Karpas-422 (cell line): ENCODE data around the gene TMEM223. TPM values are rescaled to one million over a fixed set of nuclear protein-coding genes. Genes with fewer than 3 reads are reported as not detected.
"Not testable (repeated sequence)": the region's sequence is repeated elsewhere in the genome, so short reads cannot be mapped to it uniquely, and the experiment has no call there.

ENCODE experiments used
- DNase-seq: peaks from one replicate; pipeline ENCODE4 v3.0.0-alpha.2; 2015
- H2AFZ ChIP-seq: fragments of 200-600 bp; sonication (generic); 2 replicates; pipeline ENCODE4 v1.6.1; 2014; ENCODE audit warnings: antibody characterized with exemption, low read length, mixed read lengths
- H3K27ac ChIP-seq: fragments of 200-600 bp; sonication (generic); 2 replicates; pipeline ENCODE4 v1.5.1; 2014; ENCODE audit warnings: mild to moderate bottlenecking, low read length, moderate library complexity
- H3K27me3 ChIP-seq: fragments of 200-600 bp; sonication (generic); 2 replicates; pipeline ENCODE4 v1.6.1; 2014; ENCODE audit warnings: low read length, mixed read lengths
- H3K36me3 ChIP-seq: fragments of 200-600 bp; sonication (generic); 2 replicates; pipeline ENCODE4 v1.6.1; 2014; ENCODE audit warnings: low read length, mixed read lengths; ENCODE audit not compliant: insufficient read depth
- H3K4me1 ChIP-seq: fragments of 200-600 bp; sonication (generic); 2 replicates; pipeline ENCODE4 v1.6.1; 2014; ENCODE audit warnings: mild to moderate bottlenecking, low read length, mixed read lengths
- H3K4me2 ChIP-seq: fragments of 200-600 bp; sonication (generic); 2 replicates; pipeline ENCODE4 v1.6.1; 2014; ENCODE audit warnings: low read length, low read depth, mild to moderate bottlenecking; ENCODE audit not compliant: poor library complexity, severe bottlenecking
- H3K4me3 ChIP-seq: fragments of 200-600 bp; sonication (generic); 2 replicates; pipeline ENCODE4 v1.5.1; 2014; ENCODE audit warnings: mild to moderate bottlenecking, antibody characterized with exemption, low read length, mixed read lengths
- H3K79me2 ChIP-seq: fragments of 200-600 bp; sonication (generic); 2 replicates; pipeline ENCODE4 v1.6.1; 2014; ENCODE audit warnings: mild to moderate bottlenecking, low read length, mixed read lengths
- H3K9ac ChIP-seq: fragments of 200-600 bp; sonication (generic); 2 replicates; pipeline ENCODE4 v1.6.0; 2014; ENCODE audit warnings: low read length
- H3K9me2 ChIP-seq: fragments of 200-600 bp; sonication (generic), shearing (Covaris generic); replicated peaks from 2 replicates; pipeline ENCODE4 v1.6.0; 2014; ENCODE audit warnings: mild to moderate bottlenecking, low read length, moderate library complexity; ENCODE audit not compliant: insufficient read depth
- H3K9me3 ChIP-seq: fragments of 300-700, 200-600 bp; sonication (generic); 2 replicates; pipeline ENCODE4 v1.6.1; 2014; ENCODE audit warnings: low read length, mixed read lengths
- H4K20me1 ChIP-seq: fragments of 200-600 bp; sonication (generic); 2 replicates; pipeline ENCODE4 v1.6.1; 2014; ENCODE audit warnings: mild to moderate bottlenecking, antibody characterized with exemption, low read length, low read depth; ENCODE audit not compliant: insufficient read depth
- total RNA-seq: library from RNA; depleted of rRNA; stranded (reverse); fragments of >200 nt; shearing (Covaris generic); gene quantifications from 2 replicates; pipeline ENCODE4 v1.2.3, GENCODE V29; 2014; ENCODE audit warnings: low replicate concordance

Gene TMEM223
- total RNA-seq, 1 experiment from 2014 or later = 22.2 TPM

GRCh38 chr11:62830904-62831519 lies 39.2 kb upstream of the TMEM223 start:
- H3K79me2 ChIP-seq = peaks cover 31% of the 10 kb centered on the region
- peak overlapping the region; percentile 95 for H3K4me3 ChIP-seq
- 0 out of 2 replicates have a peak overlapping the region, but pooled peaks have one; percentile 44 for H3K27ac ChIP-seq
- peaks cover 17% of the 10 kb centered on the region for H3K36me3 ChIP-seq
- H2AFZ ChIP-seq = peak overlapping the region; percentile 70; the same call in 1 of the 2 replicates
- H3K4me1 ChIP-seq = peaks cover 25% of the 10 kb centered on the region
- peaks cover 4% of the 10 kb centered on the region; the same call in 1 of the 2 replicates for H4K20me1 ChIP-seq
- peak overlapping the region; percentile 91 for H3K4me2 ChIP-seq
- H3K9me3 ChIP-seq = no peaks in the 10 kb centered on the region
- H3K9ac ChIP-seq = peak overlapping the region; percentile 92
- DNase-seq = no peak
- H3K27me3 ChIP-seq = no peaks in the 10 kb centered on the region
- no peaks in the 10 kb centered on the region for H3K9me2 ChIP-seq

GRCh38 chr11:62828130-62828529 lies 36.3 kb upstream of the TMEM223 start:
- H3K36me3 ChIP-seq, H2AFZ ChIP-seq, H3K9me3 ChIP-seq, H3K9me2 ChIP-seq, H3K9ac ChIP-seq, H3K27ac ChIP-seq, H4K20me1 ChIP-seq, H3K4me2 ChIP-seq, H3K27me3 ChIP-seq, H3K4me3 ChIP-seq, DNase-seq: not testable (repeated sequence)
- Histone ChIP-seq H3K4me1 (peaks cover 18% of the 10 kb centered on the region), H3K79me2 (peaks cover 28% of the 10 kb centered on the region)

DNA sequence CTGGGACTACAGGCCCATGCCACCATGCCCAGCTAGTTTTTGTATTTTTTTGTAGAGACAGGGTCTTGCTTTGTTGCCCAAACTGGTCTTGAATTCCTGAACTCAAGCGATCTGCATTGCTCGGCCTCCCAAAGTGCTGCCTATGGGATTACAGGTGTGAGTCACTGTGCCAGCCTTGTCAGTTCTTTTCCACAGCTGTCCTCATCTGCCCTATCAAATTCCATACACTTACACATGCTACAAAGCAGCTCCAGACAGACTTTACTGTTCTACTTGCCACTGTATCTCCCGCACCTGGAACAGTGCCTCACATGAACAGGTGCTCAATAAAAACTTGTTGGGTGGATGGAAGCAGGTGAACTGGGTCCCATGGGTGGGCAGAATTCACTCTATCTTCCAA lies 31.9 kb upstream of the TMEM223 start:
- H3K9me2 ChIP-seq = no peaks in the 10 kb centered on the region
- no peak overlapping the region for H2AFZ ChIP-seq
- H4K20me1 ChIP-seq = no peaks in the 10 kb centered on the region
- no peaks in the 10 kb centered on the region for H3K9me3 ChIP-seq
- peaks cover 10% of the 10 kb centered on the region; the same call in 1 of the 2 replicates for H3K36me3 ChIP-seq
- no peak overlapping the region for H3K9ac ChIP-seq
- DNase-seq = no peak
- no peak overlapping the region for H3K4me3 ChIP-seq
- H3K4me2 ChIP-seq = no peak overlapping the region
- H3K79me2 ChIP-seq = peaks cover 7% of the 10 kb centered on the region
- H3K27me3 ChIP-seq = no peaks in the 10 kb centered on the region
- H3K27ac ChIP-seq = no peak overlapping the region
- no peaks in the 10 kb centered on the region for H3K4me1 ChIP-seq

DNA sequence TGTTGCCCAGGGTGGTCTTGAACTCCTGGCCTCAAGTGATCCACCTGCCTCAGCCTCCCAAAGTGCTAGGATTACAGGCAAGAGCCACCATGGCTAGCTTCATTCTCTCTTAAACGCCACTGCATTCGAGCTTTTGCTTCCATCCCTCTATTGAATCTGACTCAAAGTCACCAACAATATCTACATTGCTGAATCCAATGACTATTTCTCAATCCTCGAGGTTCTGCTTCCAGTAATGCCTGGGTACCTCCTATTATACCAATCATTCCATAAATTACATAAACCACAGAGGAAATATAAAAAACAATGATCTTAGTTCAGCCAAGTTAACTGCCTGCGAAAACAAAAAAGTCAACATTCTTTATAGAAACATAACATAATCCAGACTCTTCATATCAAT lies 25.3 kb upstream of the TMEM223 start:
- no peak overlapping the region for H3K4me3 ChIP-seq
- H3K4me2 ChIP-seq = no peak overlapping the region
- no peak overlapping the region for H3K27ac ChIP-seq
- no peaks in the 10 kb centered on the region for H4K20me1 ChIP-seq
- H3K79me2 ChIP-seq = no peaks in the 10 kb centered on the region
- no peak overlapping the region for H2AFZ ChIP-seq
- no peaks in the 10 kb centered on the region for H3K4me1 ChIP-seq
- H3K27me3 ChIP-seq = no peaks in the 10 kb centered on the region
- H3K36me3 ChIP-seq = no peaks in the 10 kb centered on the region
- H3K9me3 ChIP-seq = no peaks in the 10 kb centered on the region
- no peak for DNase-seq
- H3K9me2 ChIP-seq = no peaks in the 10 kb centered on the region
- no peak overlapping the region for H3K9ac ChIP-seq

DNA sequence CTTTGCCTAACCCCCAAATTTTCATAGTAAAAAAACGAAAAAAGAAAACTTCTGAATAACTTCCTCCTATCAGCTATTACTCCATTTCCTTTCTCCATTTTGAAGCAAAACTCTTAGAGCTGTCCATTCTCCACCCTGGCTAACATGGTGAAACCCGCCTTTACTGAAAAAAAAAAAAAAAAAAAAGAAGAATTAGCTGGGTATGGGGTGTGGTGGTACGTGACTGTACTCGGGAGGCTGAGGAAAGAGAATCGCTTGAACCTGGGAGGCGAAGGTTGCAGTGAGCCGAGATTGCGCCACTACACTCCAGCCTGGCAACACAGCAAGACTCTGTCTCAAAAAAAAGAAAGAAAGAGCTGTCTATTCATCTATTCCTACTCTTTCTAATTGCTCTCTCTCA lies 24.8 kb upstream of the TMEM223 start:
- no peak overlapping the region for H3K9ac ChIP-seq
- no peaks in the 10 kb centered on the region for H3K79me2 ChIP-seq
- no peak overlapping the region for H3K4me2 ChIP-seq
- no peak overlapping the region for H2AFZ ChIP-seq
- H3K27me3 ChIP-seq = no peaks in the 10 kb centered on the region
- DNase-seq = no peak
- H3K9me2 ChIP-seq = no peaks in the 10 kb centered on the region
- no peaks in the 10 kb centered on the region for H3K4me1 ChIP-seq
- H3K36me3 ChIP-seq = no peaks in the 10 kb centered on the region
- no peak overlapping the region for H3K4me3 ChIP-seq
- H4K20me1 ChIP-seq = no peaks in the 10 kb centered on the region
- H3K9me3 ChIP-seq = no peaks in the 10 kb centered on the region
- no peak overlapping the region for H3K27ac ChIP-seq

- Histone ChIP-seq H2AFZ (no peak overlapping the region), H3K9me2 (no peaks in the 10 kb centered on the region), H3K9ac (no peak overlapping the region), H3K79me2 (no peaks in the 10 kb centered on the region), H3K27ac (no peak overlapping the region), H3K4me1 (peaks cover 13% of the 10 kb centered on the region), H3K4me3 (no peak overlapping the region), H3K27me3 (no peaks in the 10 kb centered on the region), H4K20me1 (no peaks in the 10 kb centered on the region), H3K36me3 (no peaks in the 10 kb centered on the region), H3K4me2 (no peak overlapping the region), H3K9me3 (no peaks in the 10 kb centered on the region)
- no peak for DNase-seq
Measured at GRCh38 chr11:62811659-62812058, 19.9 kb upstream of the TMEM223 start.

DNA sequence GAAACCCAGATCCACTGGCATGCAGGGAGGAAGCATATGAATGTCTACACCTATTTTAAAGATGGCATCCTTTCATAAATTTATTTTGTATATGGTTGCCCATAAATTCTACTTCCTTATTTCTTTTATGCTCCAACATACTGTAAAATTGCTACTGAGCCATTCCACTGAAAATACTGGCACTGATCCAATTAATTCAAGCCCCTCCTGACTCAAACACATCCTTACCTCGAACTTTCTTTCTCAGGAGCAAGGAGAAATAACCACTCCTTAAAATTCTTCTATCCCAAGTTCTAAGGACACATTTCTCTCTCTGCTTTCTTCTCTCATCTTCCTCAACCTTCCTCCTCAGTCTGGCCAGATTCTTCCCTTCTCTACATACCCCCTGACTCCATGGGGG lies 18.9 kb upstream of the TMEM223 start:
- Histone ChIP-seq H3K27ac (0 out of 2 replicates have a peak overlapping the region, but pooled peaks have one; percentile 17), H4K20me1 (no peaks in the 10 kb centered on the region), H3K4me1 (peaks cover 21% of the 10 kb centered on the region), H3K36me3 (no peaks in the 10 kb centered on the region), H3K79me2 (no peaks in the 10 kb centered on the region), H3K9ac (no peak overlapping the region), H3K4me2 (no peak overlapping the region), H3K27me3 (no peaks in the 10 kb centered on the region), H3K4me3 (no peak overlapping the region), H3K9me3 (no peaks in the 10 kb centered on the region), H3K9me2 (no peaks in the 10 kb centered on the region), H2AFZ (no peak overlapping the region)
- DNase-seq = no peak

DNA sequence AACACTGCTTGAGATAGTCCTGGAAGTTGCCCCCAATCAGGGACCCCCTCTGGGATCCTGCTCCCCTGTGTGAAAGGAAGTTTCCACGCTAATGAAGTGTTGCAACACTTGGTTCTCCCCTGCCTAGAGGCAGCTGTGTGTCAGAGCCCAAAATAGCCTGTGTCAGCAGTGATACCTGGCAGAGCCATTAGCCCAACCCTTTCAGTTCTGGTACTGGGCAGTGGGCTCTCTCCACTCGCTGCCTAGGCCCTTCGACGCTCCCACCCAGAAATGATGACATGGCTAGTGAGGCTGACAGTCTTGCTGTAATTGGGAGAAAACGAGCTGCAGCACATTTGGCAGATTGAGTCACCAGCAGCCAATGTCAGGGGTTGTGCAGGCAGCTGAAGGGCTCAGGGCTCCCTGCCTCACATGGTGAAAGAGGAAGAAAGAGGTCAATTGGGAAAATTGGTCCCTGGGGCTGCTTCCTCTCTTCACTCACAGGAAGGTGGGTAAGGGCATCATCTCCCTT lies 14.9 kb upstream of the TMEM223 start:
- no peaks in the 10 kb centered on the region for H3K9me3 ChIP-seq
- peak overlapping the region; percentile 95 for H3K4me3 ChIP-seq
- peaks cover 19% of the 10 kb centered on the region for H3K79me2 ChIP-seq
- H4K20me1 ChIP-seq = peaks cover 16% of the 10 kb centered on the region
- H3K36me3 ChIP-seq = peaks cover 17% of the 10 kb centered on the region; the same call in 1 of the 2 replicates
- peak overlapping the region; percentile 82 for H3K27ac ChIP-seq
- H3K4me2 ChIP-seq = peak overlapping the region; percentile 96
- H3K27me3 ChIP-seq = no peaks in the 10 kb centered on the region
- H3K9ac ChIP-seq = peak overlapping the region; percentile 90
- H3K4me1 ChIP-seq = peaks cover 33% of the 10 kb centered on the region
- DNase-seq = peak; percentile 56
- 0 out of 2 replicates have a peak overlapping the region, but pooled peaks have one; percentile 6 for H2AFZ ChIP-seq
- no peaks in the 10 kb centered on the region for H3K9me2 ChIP-seq
